Right lobe of liver (tissue), 6 donors: ENCODE measurements around the gene SDHAF2. TPM values are rescaled to one million over a fixed set of nuclear protein-coding genes. Genes with fewer than 3 reads are reported as not detected.

ENCODE experiments used
- ATAC-seq, 4 donors: fragments of 200-7000 bp; cut with Tn5 transposase; one replicate each; pipeline ENCODE4 v1.9.1; 2020; ENCODE audit warnings: mild to moderate bottlenecking in 4 of 4, moderate library complexity in 4 of 4
- DNase-seq, 3 donors: peaks; one replicate each; pipeline ENCODE4 v3.0.0-alpha.2; 2020
- H3K27ac ChIP-seq, 3 donors: fragments of 200-600 bp; one replicate each; pipeline ENCODE4 v1.8.0; 2022
- H3K27me3 ChIP-seq, 2 donors: fragments of 200-600 bp; one replicate each; pipeline ENCODE4 v1.8.0; 2022
- H3K36me3 ChIP-seq, 4 donors: fragments of 200-600 bp; sonication (generic) in 1 of 4; one replicate each; pipeline versions ENCODE4 v1.5.1 to v1.8.0; 2017 to 2022; ENCODE audit warnings: control low read depth in 1 of 4
- H3K4me1 ChIP-seq, 4 donors: fragments of 200-600 bp; sonication (generic) in 1 of 4; one replicate each; pipeline versions ENCODE4 v1.5.1 to v1.8.0; 2017 to 2022; ENCODE audit warnings: control low read depth in 1 of 4
- H3K4me3 ChIP-seq, 3 donors: fragments of 200-600 bp; one replicate each; pipeline ENCODE4 v1.8.0; 2022
- H3K9me3 ChIP-seq, 4 donors: fragments of 200-600 bp; sonication (generic) in 1 of 4; one replicate each; pipeline versions ENCODE4 v1.5.1 to v1.8.0; 2017 to 2022; ENCODE audit warnings: control low read depth in 1 of 4
- POLR2A ChIP-seq: fragments of 450-650 bp; IDR thresholded peaks from one replicate; pipeline ENCODE4 v1.6.1; 2017; ENCODE audit warnings: antibody characterized with exemption, mild to moderate bottlenecking
- WGBS: methylation state at CpG from one replicate; pipeline ENCODE4 v1.1.6; 2018; ENCODE audit warnings: low coverage, low lambda C conversion rate; ENCODE audit not compliant: insufficient coverage; ENCODE audit errors: missing lambda C conversion rate; 5-methylcytosine and 5-hydroxymethylcytosine counted together
- intact Hi-C, 2 donors: fragments of 100-400 bp; cut with DNase I; formaldehyde crosslinking; loops; one replicate each; pipeline versions ENCODE4 v1.11.2 to v1.14.1; 2022
- total RNA-seq, 6 experiments: library from RNA; depleted of rRNA in 2 of 6; stranded (reverse); fragments of >200 nt in 2 of 6; fragmentation: NEBNext Ultra II Directional in 3 of 6; extraction: Animal tissue kit (Norgen Biotek cat#: 25700) in 3 of 6; gene quantifications; one replicate each; pipeline versions ENCODE4 v1.1.0 to v1.2.4, GENCODE V29; 2016 to 2023
- TF ChIP-seq, protein P1 (sequence below), 4 donors: fragments of 200-600 bp in 3 of 4; fragments of 450-650 bp in 1 of 4; IDR thresholded peaks; one replicate each; pipeline versions ENCODE4 v1.5.1 to v1.8.0; 2016 to 2022; ENCODE audit warnings: antibody characterized with exemption in 4 of 4, mild to moderate bottlenecking in 2 of 4
- donor health status: DM: no; HTN: yes; CAD: no.
- donor health status: DM: no; HTN: no; CAD: no.
- donor health status: DM: no; HTN: no; CAD: no.
- donor health status: DM: no; HTN: yes; CAD: no.
- donor health status: DM: no; HTN: yes; CAD: no.

Gene SDHAF2
- total RNA-seq, 6 experiments from 2014 or later, result 17.7 to 62.5 (median 23.3) TPM

DNA sequence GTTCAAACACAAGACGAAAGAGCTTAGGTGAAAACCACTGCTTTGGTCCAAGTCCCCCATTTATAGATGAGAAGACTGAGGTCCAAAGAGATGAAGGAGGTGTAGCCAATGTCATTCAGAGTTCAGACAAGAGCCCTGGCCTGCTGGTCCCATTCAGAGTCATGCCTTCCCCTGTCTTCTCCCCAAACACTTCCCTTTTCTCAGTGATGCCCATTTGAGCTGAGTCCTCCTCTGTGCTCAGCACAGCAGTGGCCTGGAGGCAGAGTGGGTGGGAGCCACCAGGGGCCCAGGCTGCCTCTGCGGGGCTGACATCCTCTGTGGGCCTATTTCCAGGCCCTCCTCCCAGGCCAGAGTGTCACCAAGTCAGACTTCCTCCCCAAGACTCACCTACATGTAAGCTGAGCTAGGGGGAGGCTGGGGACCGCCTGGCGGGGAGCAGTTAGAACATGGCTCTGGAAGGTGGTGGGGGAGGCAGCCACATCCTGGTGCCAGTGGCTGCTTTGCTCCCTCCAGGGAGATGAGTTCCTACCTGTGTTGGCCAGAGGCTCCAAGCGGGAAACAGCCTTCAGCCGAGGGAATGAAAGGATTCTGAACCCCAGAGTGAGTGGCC is 56.2 kb downstream of the SDHAF2 start:
- TF ChIP-seq, protein P1, sequence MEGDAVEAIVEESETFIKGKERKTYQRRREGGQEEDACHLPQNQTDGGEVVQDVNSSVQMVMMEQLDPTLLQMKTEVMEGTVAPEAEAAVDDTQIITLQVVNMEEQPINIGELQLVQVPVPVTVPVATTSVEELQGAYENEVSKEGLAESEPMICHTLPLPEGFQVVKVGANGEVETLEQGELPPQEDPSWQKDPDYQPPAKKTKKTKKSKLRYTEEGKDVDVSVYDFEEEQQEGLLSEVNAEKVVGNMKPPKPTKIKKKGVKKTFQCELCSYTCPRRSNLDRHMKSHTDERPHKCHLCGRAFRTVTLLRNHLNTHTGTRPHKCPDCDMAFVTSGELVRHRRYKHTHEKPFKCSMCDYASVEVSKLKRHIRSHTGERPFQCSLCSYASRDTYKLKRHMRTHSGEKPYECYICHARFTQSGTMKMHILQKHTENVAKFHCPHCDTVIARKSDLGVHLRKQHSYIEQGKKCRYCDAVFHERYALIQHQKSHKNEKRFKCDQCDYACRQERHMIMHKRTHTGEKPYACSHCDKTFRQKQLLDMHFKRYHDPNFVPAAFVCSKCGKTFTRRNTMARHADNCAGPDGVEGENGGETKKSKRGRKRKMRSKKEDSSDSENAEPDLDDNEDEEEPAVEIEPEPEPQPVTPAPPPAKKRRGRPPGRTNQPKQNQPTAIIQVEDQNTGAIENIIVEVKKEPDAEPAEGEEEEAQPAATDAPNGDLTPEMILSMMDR (IDR thresholded peaks at IDR 0.05), result no peak
- TF ChIP-seq POLR2A, result no peak
- ATAC-seq (no peak), DNase-seq (no peak)

DNA sequence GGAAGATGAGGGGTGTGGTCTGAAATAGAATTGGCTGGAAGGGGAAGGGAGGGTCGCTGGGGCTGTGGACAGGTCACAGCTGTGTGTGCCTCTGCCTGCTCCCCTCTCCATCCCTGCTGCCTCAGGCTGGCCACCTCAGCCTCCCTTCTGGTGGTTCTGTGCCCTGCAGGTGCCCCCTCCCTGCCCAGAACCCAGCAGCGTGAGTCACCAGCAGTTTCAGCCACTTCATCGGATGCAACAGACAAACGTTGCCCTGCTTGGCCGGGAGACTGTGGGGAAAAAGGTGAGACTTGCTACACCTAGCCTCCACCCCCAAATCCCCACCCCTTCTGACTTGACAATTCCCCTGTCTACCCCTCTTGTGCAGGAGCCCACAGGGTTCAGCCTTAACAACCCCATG is 56.9 kb downstream of the SDHAF2 start:
- ATAC-seq (no peak), DNase-seq (no peak)
- H3K27ac ChIP-seq, result no peak overlapping the region
- no peaks in the 10 kb centered on the region for H3K9me3 ChIP-seq
- no peak for TF ChIP-seq POLR2A
- TF ChIP-seq, protein P1 (IDR thresholded peaks at IDR 0.05), result no peak
- no peaks in the 10 kb centered on the region for H3K27me3 ChIP-seq
- H3K4me3 ChIP-seq, result no peak overlapping the region
- peaks cover 0 to 25% (median 10%) of the 10 kb centered on the region in 4 donors for H3K4me1 ChIP-seq
- WGBS, result 80% methylated on average over 1 of the region's 5 CpGs
- H3K36me3 ChIP-seq, result no peaks in the 10 kb centered on the region
- intact Hi-C loops, result loop anchor here in 1 of 2 donors (5.0 kb wide), 1 partner anchor 91 kb away; no protein-coding TSS in a partner anchor

More for the DNA sequence above, 56.2 kb downstream of the SDHAF2 start:
- WGBS, result 100% methylated on average over 5 of the region's 6 CpGs
- Histone ChIP-seq H3K36me3 (no peaks in the 10 kb centered on the region), H3K9me3 (no peaks in the 10 kb centered on the region), H3K27me3 (no peaks in the 10 kb centered on the region), H3K4me1 (peaks cover 0 to 25% (median 10%) of the 10 kb centered on the region in 4 donors), H3K27ac (no peak overlapping the region), H3K4me3 (no peak overlapping the region)
- intact Hi-C loops, result loop anchor here in 1 of 2 donors (5.0 kb wide), 1 partner anchor 91 kb away; no protein-coding TSS in a partner anchor

DNA sequence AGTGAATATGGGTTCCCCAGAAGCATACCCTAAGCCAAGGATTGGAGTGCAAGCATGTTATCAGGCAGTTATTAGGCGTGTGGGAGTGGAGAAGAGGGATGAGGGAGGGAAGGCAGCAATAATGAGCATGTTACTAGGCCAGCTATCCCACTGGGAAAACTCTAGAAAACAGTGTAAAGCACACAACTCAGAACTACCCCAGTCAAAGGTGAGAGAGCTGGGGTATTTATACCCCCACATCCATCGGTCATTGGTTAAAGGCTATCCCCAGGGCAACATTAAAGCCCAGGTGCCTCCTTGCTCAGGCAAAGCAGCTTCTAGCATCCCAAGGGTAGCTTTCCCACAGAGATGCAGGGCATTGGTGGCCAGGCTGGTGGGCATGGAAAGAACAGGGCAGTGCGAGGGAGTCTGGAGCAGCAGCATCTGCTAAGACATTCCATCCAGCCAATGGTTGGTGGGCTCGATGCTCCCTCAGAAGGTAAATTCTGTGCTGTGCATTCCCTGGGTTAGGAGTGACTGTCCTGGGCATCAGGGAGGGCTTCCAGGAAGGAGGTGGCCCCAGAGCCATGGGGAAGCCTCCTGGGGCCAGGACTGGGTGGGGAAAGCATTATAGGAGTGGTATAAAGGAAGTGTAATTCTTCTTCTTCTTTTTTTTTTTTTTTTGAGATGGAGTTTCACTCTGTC is 57.6 kb downstream of the SDHAF2 start:
- intact Hi-C loops, result loop anchor here in 1 of 2 donors (5.0 kb wide), 1 partner anchor 90 kb away; no protein-coding TSS in a partner anchor
- Histone ChIP-seq H3K27ac (peak overlapping the region in 1 of 3 donors; percentile 81), H3K27me3 (no peaks in the 10 kb centered on the region), H3K9me3 (no peaks in the 10 kb centered on the region), H3K36me3 (no peaks in the 10 kb centered on the region), H3K4me3 (no peak overlapping the region), H3K4me1 (peaks cover 0 to 25% (median 10%) of the 10 kb centered on the region in 4 donors)
- TF ChIP-seq, protein P1 (IDR thresholded peaks at IDR 0.05), result no peak
- no peak for TF ChIP-seq POLR2A
- ATAC-seq, result no peak
- WGBS, result 97% methylated on average over 3 of the region's 4 CpGs
- DNase-seq, result no peak

DNA sequence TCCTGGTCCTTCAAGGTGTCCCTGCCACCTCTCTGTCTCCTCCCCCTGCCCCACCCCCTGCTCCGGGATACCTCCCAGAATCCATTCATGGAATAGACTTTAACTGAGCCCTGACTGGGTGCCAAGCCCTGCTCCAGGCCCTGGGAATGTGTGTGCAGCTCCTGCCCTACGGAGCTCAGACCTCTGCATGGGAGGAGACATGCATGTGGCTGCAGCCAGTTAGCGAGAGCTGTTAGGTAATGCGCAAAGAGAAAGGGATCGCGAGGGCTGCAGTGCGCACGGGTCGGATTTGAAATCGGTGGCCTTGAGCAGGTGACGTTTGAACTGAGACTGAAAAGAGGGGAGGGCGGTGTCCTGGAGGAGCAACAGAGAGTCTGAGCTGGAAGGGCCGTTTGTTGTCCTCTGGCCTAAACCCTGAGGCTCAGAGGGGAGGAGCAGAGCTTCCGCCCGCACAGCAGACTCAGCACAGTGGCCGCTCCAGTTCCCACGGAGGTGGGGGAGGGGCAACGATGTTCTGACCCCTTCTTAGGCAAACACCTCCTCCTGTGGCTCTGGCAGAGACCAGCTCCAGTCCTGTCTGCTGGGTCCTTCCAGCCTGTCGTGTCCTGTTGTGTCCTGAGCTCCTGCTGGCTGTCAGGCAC is 58.8 kb downstream of the SDHAF2 start:
- ATAC-seq, result peak; percentile 71 to 80 (median 77)
- no peaks in the 10 kb centered on the region for H3K27me3 ChIP-seq
- DNase-seq, result peak; percentile 67 to 97 (median 94)
- intact Hi-C loops, result loop anchor here in 1 of 2 donors (5.0 kb wide), 1 partner anchor 89 kb away; no protein-coding TSS in a partner anchor
- no peaks in the 10 kb centered on the region for H3K9me3 ChIP-seq
- 6% methylated on average over 12 of the region's 19 CpGs for WGBS
- H3K27ac ChIP-seq, result peak overlapping the region in 2 of 3 donors; percentile 49 to 81
- H3K4me1 ChIP-seq, result peaks cover 0 to 25% (median 10%) of the 10 kb centered on the region in 4 donors
- peak overlapping the region; percentile 15 to 33 (median 23) for H3K4me3 ChIP-seq
- H3K36me3 ChIP-seq, result no peaks in the 10 kb centered on the region
- peak; percentile 20 for TF ChIP-seq POLR2A
- TF ChIP-seq, protein P1 (IDR thresholded peaks at IDR 0.05), result no peak
